ENCODE data around the gene GPHA2. TPM values are rescaled to one million over a fixed set of nuclear protein-coding genes. Genes with fewer than 3 reads are reported as not detected.

The GPHA2 gene
- total RNA-seq, 1 donor from 2014 or later: not detected

DNA sequence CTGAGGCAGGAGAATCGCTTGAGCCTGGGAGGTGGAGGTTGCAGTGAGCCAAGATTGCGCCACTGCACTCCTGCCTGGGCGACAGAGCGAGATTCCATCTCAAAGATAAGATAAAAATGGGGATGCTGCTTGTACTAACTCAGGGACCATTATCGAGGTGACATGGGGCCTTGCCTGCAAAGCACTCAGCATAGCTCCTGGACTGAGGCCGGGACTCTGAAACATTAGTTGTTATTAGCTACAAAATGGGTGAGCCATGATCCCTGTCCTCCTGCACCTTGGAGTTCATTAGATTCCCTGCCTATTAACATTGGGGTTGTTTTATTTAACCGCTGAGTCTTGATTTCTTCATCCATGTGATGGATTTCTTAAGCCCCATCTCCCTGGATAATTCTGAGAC, 6.1 kb downstream of the GPHA2 start:
- H3K36me3 ChIP-seq: peaks cover 47 to 73% of the 10 kb centered on the region in 2 donors
- no peak overlapping the region for H3K27ac ChIP-seq
- no peak overlapping the region for H3K4me3 ChIP-seq
- intact Hi-C loops (cut with DNase I): no loop called here
- no peaks in the 10 kb centered on the region for H3K27me3 ChIP-seq
- H3K9me3 ChIP-seq: no peaks in the 10 kb centered on the region
- TF ChIP-seq, protein P1, sequence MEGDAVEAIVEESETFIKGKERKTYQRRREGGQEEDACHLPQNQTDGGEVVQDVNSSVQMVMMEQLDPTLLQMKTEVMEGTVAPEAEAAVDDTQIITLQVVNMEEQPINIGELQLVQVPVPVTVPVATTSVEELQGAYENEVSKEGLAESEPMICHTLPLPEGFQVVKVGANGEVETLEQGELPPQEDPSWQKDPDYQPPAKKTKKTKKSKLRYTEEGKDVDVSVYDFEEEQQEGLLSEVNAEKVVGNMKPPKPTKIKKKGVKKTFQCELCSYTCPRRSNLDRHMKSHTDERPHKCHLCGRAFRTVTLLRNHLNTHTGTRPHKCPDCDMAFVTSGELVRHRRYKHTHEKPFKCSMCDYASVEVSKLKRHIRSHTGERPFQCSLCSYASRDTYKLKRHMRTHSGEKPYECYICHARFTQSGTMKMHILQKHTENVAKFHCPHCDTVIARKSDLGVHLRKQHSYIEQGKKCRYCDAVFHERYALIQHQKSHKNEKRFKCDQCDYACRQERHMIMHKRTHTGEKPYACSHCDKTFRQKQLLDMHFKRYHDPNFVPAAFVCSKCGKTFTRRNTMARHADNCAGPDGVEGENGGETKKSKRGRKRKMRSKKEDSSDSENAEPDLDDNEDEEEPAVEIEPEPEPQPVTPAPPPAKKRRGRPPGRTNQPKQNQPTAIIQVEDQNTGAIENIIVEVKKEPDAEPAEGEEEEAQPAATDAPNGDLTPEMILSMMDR (IDR thresholded peaks at IDR 0.05): no peak
- no peak for DNase-seq (ENCODE audit: low spot score in 2 of 2)
- H3K4me1 ChIP-seq: peaks cover 6 to 14% of the 10 kb centered on the region in 2 donors

DNA sequence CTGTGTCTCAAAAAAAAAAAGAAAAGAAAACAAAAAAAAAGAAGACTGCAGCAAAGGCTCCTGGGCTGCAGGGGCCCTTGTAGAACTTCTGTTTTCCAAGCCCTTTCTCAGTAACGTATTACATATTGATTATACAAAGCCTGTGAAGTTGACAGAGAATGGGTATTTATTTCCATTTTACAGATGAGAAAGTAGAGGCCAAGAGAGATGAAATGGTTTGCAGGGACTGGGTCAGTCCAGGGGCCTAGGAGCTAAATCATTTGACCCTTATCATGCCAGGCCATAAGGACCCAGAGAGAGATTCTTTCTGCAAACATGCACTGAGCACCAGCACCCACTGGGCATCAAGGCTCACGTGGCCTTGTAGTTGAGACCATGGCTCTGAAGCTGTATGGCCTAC, 6.7 kb downstream of the GPHA2 start:
- H3K4me3 ChIP-seq: no peak overlapping the region
- TF ChIP-seq, protein P1 (IDR thresholded peaks at IDR 0.05): no peak
- H3K27ac ChIP-seq: no peak overlapping the region
- DNase-seq (ENCODE audit: low spot score in 2 of 2): no peak
- peaks cover 47 to 69% of the 10 kb centered on the region in 2 donors for H3K36me3 ChIP-seq
- intact Hi-C loops (cut with DNase I): no loop called here
- no peaks in the 10 kb centered on the region for H3K9me3 ChIP-seq
- H3K27me3 ChIP-seq: no peaks in the 10 kb centered on the region
- H3K4me1 ChIP-seq: peaks cover 6 to 14% of the 10 kb centered on the region in 2 donors

DNA sequence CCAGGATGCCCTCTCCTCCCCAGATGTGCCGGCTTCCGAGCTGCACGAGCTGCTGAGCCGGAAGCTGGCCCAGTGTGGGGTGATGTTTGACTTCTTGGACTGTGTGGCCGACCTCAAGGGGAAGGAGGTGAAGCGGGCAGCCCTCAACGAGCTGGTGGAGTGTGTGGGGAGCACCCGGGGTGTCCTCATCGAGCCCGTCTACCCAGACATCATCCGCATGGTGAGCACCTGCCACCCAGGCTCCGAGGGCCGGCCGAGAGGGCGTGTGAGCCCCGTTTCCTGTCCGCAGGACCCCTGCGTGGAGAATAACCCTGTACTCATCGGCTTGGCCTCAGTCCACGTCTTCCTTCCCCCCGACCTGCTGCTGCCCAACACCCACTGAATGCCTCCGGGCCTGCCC, 9.0 kb downstream of the GPHA2 start:
- DNase-seq (ENCODE audit: low spot score in 2 of 2): peak in 1 of 2 donors; percentile 62
- Histone ChIP-seq H3K9me3 (no peaks in the 10 kb centered on the region), H3K27me3 (no peaks in the 10 kb centered on the region), H3K36me3 (peaks cover 28 to 48% of the 10 kb centered on the region in 2 donors), H3K4me1 (peaks cover 10 to 21% of the 10 kb centered on the region in 2 donors), H3K4me3 (no peak overlapping the region), H3K27ac (no peak overlapping the region)
- intact Hi-C loops (cut with DNase I): no loop called here
- TF ChIP-seq, protein P1 (IDR thresholded peaks at IDR 0.05): no peak

DNA sequence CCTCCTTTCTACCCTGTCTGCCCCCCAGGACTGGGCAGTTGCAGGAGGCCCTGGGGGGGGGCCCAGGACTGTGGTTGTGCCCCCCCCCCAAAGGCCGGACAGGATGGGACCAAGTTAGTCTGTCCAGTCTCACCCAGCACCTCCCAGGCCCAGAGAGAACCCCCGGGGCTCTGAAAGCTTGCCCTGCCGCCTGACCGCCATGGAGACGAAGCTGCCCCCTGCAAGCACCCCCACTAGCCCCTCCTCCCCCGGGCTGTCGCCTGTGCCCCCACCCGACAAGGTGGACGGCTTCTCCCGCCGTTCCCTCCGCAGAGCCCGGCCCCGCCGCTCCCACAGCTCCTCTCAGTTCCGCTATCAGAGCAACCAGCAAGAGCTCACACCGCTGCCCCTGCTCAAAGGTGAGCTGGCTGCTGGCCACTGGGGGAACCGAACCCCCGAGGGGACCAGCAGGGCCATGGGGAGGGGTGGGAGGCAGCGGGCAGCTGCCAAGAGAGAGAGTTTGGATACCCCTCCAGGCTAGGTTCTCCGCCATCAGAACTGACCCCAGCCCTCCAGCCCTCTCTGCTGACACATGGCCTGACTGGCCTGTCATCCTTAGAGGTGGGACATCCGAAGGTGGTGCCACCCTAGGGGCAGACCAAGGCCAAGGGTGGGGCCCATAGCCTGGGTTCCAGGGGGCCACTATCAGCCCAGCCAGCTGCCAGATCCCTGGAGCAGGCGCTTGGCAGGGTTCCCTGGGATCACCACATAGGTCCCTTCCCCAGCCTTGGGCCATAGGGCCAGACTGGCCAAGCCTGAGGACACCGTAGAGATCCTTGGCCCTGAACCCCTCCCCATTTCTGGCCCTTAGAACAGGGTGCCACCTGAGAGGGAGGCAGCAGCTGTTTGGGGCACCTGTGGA, 9.9 kb downstream of the GPHA2 start:
- H3K4me3 ChIP-seq: peak overlapping the region; percentile 91 to 97
- H3K4me1 ChIP-seq: peaks cover 10 to 21% of the 10 kb centered on the region in 2 donors
- H3K27me3 ChIP-seq: no peaks in the 10 kb centered on the region
- no peak overlapping the region for H3K27ac ChIP-seq
- TF ChIP-seq, protein P1 (IDR thresholded peaks at IDR 0.05): no peak
- intact Hi-C loops (cut with DNase I): no loop called here
- no peak for DNase-seq (ENCODE audit: low spot score in 2 of 2)
- peaks cover 19 to 39% of the 10 kb centered on the region in 2 donors for H3K36me3 ChIP-seq
- no peaks in the 10 kb centered on the region for H3K9me3 ChIP-seq

DNA sequence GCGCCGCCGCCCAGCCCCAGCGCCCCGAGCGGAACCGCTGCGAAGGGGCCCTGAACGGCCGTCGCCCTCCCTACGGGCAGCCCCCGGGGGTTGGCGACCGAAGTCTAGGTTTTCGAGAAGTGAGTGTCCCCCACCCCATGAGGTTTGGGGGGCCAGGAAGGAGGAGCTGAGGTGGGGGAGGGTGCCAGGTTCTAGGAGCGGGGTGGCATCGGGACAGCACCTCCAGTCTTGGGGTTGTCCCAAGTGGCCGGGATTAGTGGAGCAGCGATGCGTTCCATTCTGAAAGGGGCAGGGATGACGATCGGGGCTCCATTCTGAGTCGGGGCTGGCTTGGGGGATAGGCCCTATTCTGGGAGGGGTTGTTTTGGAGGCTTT, 10.8 kb downstream of the GPHA2 start:
- intact Hi-C loops (cut with DNase I): loop anchor here (1.0 to 5.0 kb wide), 3 partner anchors 47 to 102 kb away; partner anchors contain the start of genes ARL2, MAJIN and SNX15
- Histone ChIP-seq H3K4me3 (peak overlapping the region; percentile 91 to 97), H3K36me3 (peaks cover 10 to 30% of the 10 kb centered on the region in 2 donors), H3K4me1 (peaks cover 10 to 21% of the 10 kb centered on the region in 2 donors), H3K27ac (peak overlapping the region; percentile 89 to 96), H3K9me3 (no peaks in the 10 kb centered on the region), H3K27me3 (no peaks in the 10 kb centered on the region)
- TF ChIP-seq, protein P1 (IDR thresholded peaks at IDR 0.05): peak in 1 of 3 experiments; percentile 28
- peak in 1 of 2 donors; percentile 64 for DNase-seq (ENCODE audit: low spot score in 2 of 2)
